Stimulated activated CD8-positive, alpha-beta memory T cell treated with anti-CD3 and anti-CD28 coated beads, Interleukin-7, amount 100 ng/mL, for 24 hours (primary cell): ENCODE measurements around the gene ZNF436.

Experiments used
- DNase-seq: peaks from one replicate; pipeline ENCODE4 v3.0.0-alpha.2; 2020; ENCODE audit warnings: low read depth

Gene ZNF436

DNA sequence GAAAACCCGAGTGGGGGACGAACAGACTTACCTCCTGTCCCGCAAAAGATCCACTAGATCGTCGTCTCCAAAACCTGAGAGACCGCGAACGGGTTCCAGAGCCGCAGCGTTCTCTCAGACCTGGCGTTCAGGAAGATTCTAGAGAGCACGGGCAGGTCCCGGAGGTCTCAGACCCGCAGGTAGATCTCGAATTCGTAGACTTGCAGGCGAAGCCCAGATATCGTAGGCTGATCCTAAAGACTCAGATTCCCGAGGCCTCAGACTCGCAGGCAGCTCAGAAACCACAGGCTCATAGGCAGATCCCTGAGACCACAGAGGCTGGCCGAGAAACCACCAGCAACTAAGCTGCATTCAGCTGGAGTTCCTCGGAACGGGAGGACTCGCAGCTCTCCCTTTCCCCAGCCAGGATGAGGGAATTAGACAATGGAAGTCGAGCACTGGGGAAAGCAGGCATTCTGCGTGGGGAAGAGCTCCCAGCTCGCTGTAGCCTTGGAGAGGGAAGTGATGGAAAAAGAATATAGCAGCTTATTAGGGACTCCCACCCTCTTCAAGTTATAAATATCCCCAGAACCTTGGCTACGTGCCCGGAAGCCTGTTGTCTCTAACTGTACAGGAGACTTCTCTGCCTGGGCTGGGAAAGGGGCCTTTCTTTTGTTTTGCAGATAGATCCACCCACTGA is at the start of gene ZNF436:
Gene ZNF436 (minus strand): TSS at position 502 of the 679 bp plus-strand sequence. CDS start 1,831 bp downstream, outside the sequence.
- no peak for DNase-seq

DNA sequence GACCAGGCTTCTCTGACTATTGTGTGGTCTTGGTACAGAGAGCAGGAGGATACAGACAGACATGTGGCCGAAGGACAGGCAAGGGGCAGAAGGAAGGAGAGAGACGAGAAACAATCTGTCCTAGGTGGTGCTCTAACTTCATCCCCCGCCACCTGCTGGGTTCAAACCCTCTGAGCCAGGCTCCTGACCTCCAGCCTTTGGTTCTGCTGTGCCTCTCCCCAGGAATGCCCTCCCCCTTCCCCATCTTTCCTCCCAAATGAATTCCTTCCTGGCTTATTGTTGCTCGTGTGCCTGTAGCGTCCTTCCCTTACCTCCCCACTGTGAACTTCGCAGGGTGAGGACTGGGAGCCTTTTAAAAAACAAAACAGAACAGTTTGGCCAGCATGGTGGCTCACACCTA is 49.5 kb upstream of the ZNF436 start:
- DNase-seq = no peak

DNA sequence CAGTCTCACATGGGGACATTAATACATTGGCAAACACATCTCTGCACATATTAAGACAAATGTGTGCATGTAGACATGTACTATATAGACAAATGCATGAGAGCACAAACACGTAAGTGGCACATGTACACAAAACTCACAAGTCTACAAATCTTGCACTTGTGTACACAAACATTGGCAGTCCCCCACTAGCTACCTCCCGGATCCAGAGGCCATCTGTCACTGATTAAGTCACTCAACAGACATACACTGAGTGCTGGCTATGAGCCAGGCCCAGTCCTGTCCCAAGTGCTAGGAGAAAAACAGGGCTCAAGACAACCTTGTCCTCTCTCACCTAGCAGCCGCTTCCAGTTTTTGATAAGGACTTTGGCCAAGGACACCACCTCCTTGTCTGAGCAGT is 47.9 kb upstream of the ZNF436 start:
- DNase-seq = no peak

DNA sequence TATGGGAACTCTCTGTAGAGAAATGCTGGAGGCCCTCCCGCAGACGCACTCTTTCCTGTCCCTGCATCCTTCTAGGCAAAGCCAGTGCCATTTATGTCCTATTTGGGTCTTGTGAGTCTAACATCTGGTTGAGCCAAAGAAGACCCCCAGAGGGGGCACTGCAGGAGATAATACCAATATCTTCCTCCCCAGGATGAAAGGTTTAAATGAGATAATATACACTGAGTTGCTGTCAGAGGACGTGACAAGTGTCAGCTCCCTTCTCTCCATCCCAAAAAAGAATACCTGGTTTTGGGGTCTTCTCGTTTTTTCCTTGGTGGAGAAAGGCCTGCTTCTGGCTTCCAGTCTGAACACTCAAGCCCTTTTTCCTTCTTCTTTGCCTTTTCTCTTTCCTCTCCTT is 47.3 kb upstream of the ZNF436 start:
- no peak for DNase-seq

DNA sequence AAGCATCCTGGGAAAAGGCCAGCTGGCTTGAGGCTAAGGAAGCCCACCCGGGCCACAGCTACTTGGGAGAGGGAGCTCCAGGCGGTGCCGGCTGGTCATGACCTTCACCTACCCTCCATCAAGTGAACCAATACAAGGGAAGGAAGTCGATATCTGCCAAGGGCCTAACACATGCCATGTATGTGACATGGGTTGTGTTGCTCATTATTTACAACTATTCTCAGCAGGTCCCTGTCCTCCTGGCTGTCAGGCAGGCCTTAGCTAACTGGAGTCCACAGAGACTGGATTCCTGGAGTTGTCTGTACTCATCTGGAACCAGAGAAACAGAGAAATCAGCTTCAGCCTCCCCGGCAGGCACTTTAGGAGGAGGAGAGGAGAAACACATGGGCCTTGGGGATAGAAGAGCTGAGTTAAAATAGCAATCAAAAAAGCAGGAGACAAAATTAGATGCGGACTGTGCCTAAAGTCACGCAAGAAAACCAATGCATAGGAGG is 39.2 kb upstream of the ZNF436 start:
- DNase-seq = no peak

DNA sequence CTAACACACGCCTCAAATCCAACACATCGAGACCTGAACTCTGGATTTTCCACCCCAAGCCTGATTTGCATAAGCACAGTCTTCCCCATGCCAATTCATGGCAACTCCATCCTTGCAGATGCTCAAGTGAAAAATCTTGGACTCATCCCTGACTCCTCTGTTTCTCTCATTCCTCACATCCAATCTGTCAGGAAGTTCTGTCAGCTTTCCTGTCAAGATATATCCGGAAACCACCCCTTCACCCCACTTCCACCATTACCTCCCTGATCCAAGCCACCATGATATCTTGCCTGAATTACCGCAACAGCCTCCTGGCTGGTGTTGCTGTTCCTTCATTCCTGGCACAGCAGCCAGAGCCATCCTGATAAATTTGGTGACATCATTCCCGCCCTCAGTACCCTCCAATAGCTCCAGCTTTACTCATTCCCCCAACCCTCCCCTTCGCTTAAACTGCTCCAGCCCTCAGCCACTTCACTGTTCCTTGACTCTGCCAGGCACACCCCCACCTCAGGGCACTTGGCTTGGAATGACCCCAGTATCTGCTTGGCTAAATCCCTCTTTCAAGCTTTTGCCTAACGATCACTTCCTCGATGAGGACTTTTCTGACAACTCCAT is 37.5 kb upstream of the ZNF436 start:
- DNase-seq = no peak

DNA sequence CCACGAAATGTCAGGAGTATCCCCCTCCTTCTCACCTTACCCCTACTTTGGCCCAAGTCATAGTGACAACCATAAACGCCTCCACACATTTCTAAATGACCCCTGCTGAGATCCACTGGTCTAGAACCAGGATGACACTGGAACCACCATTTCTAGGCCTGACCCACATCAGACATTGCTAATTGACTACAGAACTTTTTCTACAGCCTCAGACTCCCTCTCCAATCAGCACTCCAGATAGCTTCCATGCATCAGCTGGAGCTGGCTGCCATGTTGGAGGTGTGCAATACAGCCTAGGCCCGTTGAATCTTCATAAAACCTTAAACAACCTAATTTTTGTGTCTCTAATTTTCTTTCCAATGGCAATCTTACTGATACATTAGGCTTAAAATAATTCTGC is 36.3 kb upstream of the ZNF436 start:
- no peak for DNase-seq

DNA sequence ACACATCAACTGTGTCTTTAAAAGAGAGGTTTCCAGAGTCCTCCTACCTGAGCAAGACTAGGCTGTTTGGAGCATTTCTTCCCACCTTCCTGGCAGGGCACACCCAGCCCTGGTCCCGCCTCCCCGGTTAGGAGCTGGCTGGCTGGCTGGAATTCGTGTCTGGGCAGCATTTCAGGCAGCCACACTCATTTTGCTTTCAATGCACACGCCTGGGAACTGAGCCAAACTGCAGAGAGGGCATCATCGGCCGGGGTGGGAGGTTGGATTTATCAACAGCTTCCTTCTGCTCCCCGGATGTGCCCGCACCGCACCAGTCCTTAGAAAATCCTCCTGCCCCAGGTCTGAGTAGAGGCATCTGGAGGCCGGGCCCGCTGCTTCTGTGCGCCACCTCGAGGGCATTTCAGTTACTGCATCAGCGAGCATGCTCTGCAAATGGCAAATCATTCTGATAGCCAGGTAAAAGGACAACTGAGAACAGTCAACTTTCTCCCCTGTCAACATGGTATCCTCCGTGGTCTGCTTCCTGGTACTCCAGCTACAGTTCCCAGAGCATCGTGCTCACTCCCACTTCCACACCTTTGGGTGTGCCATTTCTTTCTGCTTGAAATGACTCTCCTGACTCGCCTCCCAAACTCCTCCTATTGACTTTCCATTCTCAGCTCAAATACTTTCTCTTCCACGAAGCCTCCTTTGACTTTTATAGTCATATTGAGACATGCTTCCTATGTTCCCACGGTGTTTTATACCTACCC is 34.3 kb upstream of the ZNF436 start:
- peak; percentile 85 for DNase-seq

DNA sequence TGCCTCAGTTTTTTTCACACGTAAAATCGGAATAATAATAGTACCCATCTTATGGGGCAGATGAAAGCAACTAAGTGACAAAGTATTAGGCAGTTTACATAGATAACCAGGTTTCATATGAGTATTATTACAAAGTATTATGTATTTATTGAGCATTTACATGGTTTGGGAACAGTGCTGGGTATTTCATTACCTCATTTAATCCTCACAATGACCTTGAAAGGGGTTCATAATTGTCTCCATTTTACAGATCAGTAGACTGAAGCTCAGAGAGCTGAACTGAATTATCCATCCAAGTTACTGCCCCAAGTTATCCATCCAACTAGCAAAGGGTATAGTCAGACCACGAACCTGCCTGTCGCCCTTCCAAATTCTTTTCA is 33.7 kb upstream of the ZNF436 start:
- DNase-seq = no peak

DNA sequence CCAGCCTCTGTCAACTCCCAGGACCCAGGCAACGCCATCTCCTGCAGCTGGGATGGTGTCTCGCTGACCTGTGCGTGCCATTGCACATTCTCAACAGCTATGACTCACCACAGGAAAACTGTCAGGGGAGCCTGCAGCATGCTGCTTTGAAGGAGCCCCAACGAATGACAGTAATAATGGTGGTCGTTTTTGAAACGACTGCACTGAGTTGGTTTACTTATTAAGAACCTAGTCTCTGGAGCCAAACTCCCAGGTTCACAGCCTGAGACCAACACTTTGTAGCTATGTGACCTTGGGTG is 33.4 kb upstream of the ZNF436 start:
- no peak for DNase-seq

DNA sequence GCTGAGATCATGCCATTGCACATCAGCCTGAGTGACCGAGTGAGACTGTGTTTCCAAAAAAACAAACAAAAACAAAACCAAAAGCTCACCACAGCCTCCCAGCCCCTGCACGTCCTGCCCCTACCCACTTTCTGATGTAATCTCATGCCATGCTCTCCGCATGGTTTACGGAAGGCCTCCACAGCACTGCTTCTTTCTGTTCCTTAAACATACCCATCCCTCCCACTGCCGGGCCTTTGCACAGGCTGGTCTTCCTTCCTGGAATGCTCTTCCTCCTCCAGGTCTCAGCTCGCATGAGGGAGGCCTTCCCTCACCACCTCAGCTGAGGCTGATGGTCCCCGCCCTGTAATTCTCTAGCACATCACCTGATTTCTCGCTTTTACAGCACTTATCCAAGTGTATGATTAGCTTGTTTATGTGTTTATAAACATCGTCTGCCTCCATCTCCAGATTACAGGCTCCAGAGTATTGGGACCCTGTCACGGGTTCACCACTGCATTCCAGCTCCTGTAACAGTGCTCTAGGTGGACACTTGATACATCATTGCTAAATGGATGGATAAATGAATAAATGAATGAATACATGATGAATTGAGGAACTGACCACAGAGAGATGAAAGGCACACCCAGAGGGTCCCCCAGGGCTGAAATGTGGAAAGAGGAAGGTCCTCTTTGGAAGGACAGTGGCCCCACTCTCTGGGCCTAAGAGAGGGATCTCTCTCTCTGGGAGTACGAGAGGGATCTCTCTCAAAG is 32.8 kb upstream of the ZNF436 start:
- no peak for DNase-seq

DNA sequence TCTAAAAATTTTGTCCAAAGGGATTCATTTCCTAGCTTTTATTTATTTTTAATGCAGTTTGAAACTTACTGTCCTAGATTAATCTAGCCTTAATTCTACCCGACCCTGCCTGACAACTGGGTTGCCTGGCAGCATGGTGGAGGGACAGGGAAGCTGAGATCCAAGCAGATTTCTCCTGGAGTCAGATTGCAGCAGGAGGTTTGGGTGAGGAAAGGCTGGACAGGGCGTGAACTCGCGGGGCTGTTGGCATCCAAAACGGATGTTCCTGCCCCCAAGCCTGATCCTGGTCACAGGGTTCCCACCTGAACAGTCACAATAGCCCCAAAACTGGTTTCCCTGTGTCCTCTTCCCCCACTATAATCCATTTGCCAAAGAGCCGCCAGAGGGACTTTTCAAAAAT is 31.7 kb upstream of the ZNF436 start:
- DNase-seq = no peak

DNA sequence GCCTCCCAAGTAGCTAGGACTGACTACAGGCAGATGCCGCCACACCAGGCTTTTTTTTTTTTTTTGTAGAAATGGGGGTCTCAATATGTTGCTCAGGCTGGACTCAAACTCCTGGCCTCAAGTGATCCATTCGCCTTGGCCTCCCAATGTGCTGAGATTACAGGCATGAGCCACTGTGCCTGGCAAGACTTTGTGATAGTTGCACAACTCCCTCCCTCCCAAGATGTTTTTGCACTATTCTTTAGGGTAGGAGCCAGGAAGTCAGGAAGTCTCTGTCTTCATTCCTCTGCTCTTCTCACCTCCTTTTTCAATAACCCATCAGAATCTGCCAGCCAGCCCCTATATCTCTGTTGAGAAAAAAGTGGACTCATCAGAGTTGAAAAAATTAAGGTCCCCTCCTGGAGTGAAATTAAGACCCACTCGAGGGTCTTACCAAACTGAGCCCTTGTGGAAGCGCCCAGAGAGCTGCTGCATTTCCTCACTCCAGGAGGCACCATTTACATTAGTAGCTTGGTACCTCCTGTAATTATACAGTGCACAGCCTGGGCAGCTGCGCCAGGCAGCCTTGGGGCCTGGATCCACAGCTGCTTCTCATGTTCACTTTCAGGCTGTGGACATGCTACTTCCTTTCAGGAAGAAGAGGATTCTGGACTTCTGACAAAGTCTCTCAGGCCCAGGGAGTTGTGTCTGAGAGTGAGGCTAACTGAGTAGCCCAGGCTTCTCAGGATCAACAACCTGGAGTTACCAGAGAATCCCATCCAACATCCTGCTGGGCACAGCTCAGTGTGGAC is 30.9 kb upstream of the ZNF436 start:
- no peak for DNase-seq

DNA sequence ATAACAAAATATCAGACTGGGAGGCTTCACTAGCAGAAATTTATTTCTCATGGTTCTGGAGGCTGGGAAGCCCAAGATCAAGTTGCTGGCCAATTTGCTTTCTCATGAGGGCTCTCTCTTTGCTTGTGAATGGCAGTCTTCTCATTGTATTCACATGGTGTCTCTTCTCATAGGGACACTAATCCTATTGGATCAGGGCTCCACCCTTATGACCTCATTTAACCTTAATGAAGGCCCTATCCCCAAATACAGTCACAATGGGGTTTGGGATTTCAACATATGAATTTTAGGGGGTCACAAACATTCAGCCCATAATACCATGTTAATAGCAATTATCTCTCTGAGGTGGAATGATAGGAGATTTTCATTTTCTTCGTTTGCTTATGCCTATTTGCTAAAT is 29.6 kb upstream of the ZNF436 start:
- no peak for DNase-seq

DNA sequence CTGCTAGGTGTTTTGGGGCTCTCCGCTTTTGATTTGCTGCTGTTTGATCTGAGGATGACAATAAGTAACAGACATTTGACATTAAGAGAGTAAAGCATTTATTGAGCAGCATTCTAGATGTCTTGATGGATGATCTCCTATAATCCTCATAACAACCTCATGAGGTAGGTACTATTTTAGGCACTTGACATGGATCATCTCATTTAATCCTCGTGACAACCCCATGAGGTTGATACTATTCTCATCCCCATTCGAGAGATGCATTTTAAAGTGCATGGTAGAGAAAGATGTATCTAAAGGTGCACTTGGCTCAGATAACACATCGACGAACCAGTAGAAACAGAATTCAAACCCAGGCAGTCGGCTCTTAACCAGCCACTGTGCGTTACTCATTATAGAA is 28.3 kb upstream of the ZNF436 start:
- DNase-seq = no peak

DNA sequence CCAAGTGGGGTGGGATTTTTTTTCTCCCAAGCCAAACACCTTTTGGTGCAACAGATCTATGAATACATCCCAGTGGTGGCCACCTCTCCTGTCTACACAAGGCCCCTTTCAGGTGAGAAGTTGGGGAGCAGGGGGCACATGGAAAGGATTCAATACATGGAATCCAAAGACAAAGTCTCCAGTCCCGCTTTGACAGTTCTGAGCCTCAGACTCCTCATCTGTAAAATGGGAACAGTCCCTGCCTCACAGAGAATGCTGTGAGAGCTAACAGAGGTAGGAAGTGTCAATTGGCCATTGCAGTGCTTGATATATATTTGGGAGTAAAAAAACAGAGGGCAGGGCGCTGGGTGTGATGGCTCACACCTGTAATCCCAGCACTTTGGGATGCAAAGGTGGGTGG is 26.7 kb upstream of the ZNF436 start:
- DNase-seq = no peak

DNA sequence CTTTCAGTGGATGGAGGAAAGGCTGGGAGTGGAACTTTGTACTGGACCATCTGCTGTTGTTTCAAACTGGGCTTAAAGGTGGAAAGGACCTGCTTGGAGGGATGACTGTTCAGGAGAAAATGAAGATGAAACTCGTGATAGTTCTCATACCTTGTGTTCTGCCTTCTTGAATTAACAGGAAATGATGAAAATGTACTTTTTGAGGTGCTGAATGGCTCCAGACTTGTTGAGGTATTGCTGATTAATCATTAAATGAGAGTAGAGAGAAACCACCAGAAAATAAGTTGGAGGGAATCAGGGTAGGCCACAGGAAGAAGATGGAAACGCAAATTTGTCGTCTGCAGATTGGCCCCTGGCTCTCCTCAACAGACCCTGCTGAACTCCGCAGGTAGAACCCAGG is 26.2 kb upstream of the ZNF436 start:
- no peak for DNase-seq

DNA sequence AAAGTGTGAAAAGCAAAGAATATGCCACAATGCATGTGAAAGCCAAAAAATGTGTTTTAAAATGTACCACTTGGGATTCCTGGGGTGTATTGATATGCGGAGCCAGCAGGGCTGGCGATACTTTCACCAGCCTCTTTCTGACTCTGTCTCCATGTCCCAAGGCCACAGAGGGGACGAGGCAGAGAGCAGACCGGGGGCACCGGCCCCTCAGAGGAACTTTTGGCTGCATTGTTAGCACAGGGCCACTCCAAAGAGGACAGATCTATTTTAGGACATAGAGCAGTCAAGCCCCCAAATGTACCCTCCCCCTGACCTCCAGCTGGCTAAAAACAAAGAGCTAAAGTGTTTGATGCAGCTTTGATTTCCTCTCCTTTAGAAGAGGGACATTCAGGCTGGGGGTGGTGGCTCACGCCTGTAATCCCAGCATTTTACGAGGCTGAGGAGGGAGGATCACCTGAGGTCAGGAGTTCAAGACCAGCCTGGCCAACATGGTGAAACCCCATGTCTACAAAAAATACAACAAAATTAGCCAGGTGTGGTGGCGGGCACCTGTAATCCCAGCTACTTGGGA is 25.6 kb upstream of the ZNF436 start:
- no peak for DNase-seq

DNA sequence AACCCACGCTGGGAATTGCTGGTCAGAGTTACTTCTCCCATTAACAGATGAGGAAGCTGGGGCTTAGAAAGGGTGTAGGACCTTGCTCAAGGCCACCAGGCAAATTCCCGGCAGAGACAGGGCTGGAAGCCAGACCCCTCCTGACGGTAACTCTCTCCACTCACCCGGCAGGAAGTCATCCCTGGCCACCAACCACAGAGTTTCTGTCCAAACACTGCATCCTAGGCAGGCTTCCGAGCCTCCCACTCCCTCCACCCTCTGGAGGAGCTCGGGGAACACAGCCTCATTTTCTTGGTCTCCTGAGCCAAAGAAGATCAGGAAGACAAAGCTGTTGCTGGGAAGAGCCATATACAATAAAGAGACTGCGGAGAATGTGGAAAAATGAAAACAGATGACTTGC is 25.0 kb upstream of the ZNF436 start:
- no peak for DNase-seq

DNA sequence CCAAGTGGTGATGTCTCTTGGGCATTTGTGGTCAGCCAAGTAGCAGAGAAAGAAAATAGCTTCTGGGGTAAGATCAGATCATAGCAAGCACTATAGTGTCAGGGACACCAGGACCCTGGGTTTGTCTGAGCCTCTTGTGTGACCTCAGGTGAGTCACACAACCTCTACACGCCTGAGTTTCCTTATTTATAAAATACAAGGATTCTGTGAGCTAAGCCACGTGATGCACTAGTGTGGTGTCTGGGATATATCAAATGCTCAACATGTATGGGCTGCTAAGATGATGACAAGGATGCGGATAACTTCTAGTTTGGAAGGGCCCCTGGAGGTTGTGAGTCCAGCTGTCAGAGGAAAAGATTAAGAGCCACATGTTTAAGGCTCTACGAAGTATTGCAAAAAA is 24.5 kb upstream of the ZNF436 start:
- no peak for DNase-seq

DNA sequence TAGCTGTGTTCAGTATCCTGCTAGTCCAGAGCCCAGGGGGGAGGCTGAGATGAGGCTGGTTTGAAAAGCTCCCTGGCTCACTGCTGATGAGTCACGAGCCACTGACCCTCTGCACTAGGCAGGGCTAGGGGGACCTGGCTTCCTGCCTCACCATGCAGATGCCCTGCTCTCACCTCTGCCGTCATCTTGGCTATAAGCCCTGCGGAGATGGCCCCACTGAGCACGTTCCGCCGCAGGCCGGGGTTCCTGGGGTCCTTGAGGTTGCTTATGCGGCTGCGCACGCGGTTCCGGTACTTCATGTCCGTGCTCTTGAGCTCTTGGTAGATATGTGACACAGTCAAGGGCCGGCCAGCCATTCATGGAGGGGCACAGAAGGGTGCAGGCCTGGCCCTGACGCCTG is 24.1 kb upstream of the ZNF436 start:
- DNase-seq = no peak
